ENCODE data around the gene NSUN6.
"Not testable (repeated sequence)": the region's sequence is repeated elsewhere in the genome, so short reads cannot be mapped to it uniquely, and the experiment has no call there.

The NSUN6 gene

GRCh38 chr10:18659125-18659818 lies 7.9 kb upstream of the NSUN6 start, which contains the start of gene ARL5B:
ARL5B (plus strand) TSS chr10:18659431; CDS start chr10:18659638, 207 bp downstream.
- DNase-seq, result peak; percentile 78

GRCh38 chr10:18658271-18659124 lies 7.1 kb upstream of the NSUN6 start:
- no peak for DNase-seq

- no peak for DNase-seq
These were observed 5.3 kb upstream of the NSUN6 start for GRCh38 chr10:18656724-18657123.

GRCh38 chr10:18653112-18653511 lies 1.7 kb upstream of the NSUN6 start:
- no peak for DNase-seq

GRCh38 chr10:18650404-18650997 lies 886 bp downstream of the NSUN6 start:
- DNase-seq, result no peak

- no peak for DNase-seq
These were observed 1.9 kb downstream of the NSUN6 start for GRCh38 chr10:18649364-18649959.

- DNase-seq, result no peak
These were observed 3.4 kb downstream of the NSUN6 start for GRCh38 chr10:18647945-18648344.

- no peak for DNase-seq
These were observed 4.2 kb downstream of the NSUN6 start for GRCh38 chr10:18647151-18647550.

GRCh38 chr10:18639719-18640118 lies 11.7 kb downstream of the NSUN6 start:
- DNase-seq, result not testable (repeated sequence)

GRCh38 chr10:18637400-18637799 lies 14.0 kb downstream of the NSUN6 start:
- not testable (repeated sequence) for DNase-seq

GRCh38 chr10:18635995-18636394 lies 15.4 kb downstream of the NSUN6 start:
- DNase-seq, result no peak

GRCh38 chr10:18632500-18632899 lies 18.9 kb downstream of the NSUN6 start:
- not testable (repeated sequence) for DNase-seq

- DNase-seq, result peak; percentile 43
These were observed 23.9 kb downstream of the NSUN6 start for GRCh38 chr10:18627452-18628018.

- DNase-seq, result no peak
These were observed 25.5 kb downstream of the NSUN6 start for GRCh38 chr10:18625886-18626285.

- DNase-seq, result not testable (repeated sequence)
These were observed 27.7 kb downstream of the NSUN6 start for GRCh38 chr10:18623671-18624070.

GRCh38 chr10:18620856-18621255 lies 30.5 kb downstream of the NSUN6 start:
- no peak for DNase-seq

- peak; percentile 23 for DNase-seq
These were observed 32.4 kb downstream of the NSUN6 start for GRCh38 chr10:18619016-18619415.

GRCh38 chr10:18616337-18616736 lies 35.0 kb downstream of the NSUN6 start:
- DNase-seq, result no peak

- DNase-seq, result no peak
These were observed 35.8 kb downstream of the NSUN6 start for GRCh38 chr10:18615618-18616017.

- DNase-seq, result no peak
These were observed 40.2 kb downstream of the NSUN6 start for GRCh38 chr10:18611168-18611567.

GRCh38 chr10:18610517-18610916 lies 40.9 kb downstream of the NSUN6 start:
- peak; percentile 80 for DNase-seq

GRCh38 chr10:18608596-18608995 lies 42.8 kb downstream of the NSUN6 start:
- DNase-seq, result no peak
